Measurements from ENCODE around the gene PRSS56. TPM values are rescaled to one million over a fixed set of nuclear protein-coding genes. Genes with fewer than 3 reads are reported as not detected.

The PRSS56 gene
- total and polyA plus RNA-seq, 8 donors, result not detected

DNA sequence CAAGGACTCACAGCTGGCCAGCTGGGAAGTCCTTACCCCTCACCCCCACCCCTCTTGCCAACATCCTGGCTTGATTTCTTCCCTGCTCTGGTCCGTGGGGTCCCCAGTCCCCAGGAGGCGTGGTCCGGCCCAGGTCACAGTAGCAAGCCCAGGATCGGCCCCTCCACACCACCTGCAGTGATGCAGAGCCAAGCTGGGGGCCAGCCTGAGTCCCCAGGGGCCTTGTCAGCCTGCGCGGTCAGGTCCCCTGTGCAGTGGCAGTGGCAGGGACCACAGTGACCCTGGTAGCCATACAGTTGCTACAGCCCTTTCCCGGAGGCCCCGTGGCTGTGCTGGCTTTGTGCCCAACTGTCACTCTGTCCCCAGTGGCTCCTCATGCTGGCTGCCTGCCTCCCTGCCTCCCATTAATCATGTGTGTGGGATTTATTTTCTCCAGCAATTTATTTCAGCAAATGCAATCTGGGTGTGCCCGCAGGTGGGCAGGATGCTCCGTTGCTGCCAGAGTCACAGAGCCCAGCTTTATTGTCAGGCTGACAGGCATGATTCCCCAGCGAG is 8.8 kb upstream of the PRSS56 start:
- Histone ChIP-seq H3K27me3 (peaks cover 0 to 43% (median 0%) of the 10 kb centered on the region in 3 donors), H3K9me3 (no peaks in the 10 kb centered on the region), H3K27ac (no peak overlapping the region), H3K4me3 (no peak overlapping the region), H3K36me3 (no peaks in the 10 kb centered on the region), H3K4me1 (no peaks in the 10 kb centered on the region)
- intact Hi-C loops (cut with DNase I; ENCODE audit: low total_unique reads), result no loop called here
- TF ChIP-seq POLR2A (IDR thresholded peaks at IDR 0.05) (no peak), POLR2AphosphoS5 (IDR thresholded peaks at IDR 0.05) (no peak), EP300 (IDR thresholded peaks at IDR 0.05) (no peak)
- TF ChIP-seq, protein P1, sequence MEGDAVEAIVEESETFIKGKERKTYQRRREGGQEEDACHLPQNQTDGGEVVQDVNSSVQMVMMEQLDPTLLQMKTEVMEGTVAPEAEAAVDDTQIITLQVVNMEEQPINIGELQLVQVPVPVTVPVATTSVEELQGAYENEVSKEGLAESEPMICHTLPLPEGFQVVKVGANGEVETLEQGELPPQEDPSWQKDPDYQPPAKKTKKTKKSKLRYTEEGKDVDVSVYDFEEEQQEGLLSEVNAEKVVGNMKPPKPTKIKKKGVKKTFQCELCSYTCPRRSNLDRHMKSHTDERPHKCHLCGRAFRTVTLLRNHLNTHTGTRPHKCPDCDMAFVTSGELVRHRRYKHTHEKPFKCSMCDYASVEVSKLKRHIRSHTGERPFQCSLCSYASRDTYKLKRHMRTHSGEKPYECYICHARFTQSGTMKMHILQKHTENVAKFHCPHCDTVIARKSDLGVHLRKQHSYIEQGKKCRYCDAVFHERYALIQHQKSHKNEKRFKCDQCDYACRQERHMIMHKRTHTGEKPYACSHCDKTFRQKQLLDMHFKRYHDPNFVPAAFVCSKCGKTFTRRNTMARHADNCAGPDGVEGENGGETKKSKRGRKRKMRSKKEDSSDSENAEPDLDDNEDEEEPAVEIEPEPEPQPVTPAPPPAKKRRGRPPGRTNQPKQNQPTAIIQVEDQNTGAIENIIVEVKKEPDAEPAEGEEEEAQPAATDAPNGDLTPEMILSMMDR (IDR thresholded peaks at IDR 0.05), result no peak
- no peak for DNase-seq
- WGBS, 5 donors, result 33 to 63% (median 54%) methylated on average over 3 to 11 of the region's 11 CpGs

DNA sequence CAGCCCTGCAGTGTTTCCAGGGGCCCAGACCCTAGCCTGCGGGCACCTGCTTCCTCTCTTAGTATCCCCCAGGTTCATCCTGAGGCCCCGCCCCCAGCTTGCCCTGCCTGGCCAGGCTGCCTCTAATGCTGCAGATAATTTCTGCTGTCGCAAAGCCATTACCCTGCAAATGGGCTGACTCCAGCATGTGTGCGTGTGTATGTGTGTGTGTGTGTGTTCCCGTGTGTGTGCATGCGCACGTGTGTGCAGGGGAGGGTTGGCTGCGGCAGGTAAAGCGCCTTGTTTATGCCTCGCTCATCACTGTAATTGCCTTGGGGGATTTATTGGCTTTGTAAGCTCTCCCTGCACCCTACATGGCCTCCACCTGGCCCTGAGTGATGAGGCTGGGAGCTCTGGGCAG is 7.6 kb upstream of the PRSS56 start:
- H3K9me3 ChIP-seq, result no peaks in the 10 kb centered on the region
- no peak overlapping the region for H3K27ac ChIP-seq
- peaks cover 0 to 39% (median 0%) of the 10 kb centered on the region in 3 donors for H3K27me3 ChIP-seq
- no peak overlapping the region for H3K4me3 ChIP-seq
- WGBS, 5 donors, result 65 to 95% (median 78%) methylated on average over 4 to 10 of the region's 10 CpGs
- intact Hi-C loops (cut with DNase I; ENCODE audit: low total_unique reads), result no loop called here
- no peak for TF ChIP-seq POLR2AphosphoS5 (IDR thresholded peaks at IDR 0.05)
- no peak for TF ChIP-seq POLR2A (IDR thresholded peaks at IDR 0.05)
- TF ChIP-seq EP300 (IDR thresholded peaks at IDR 0.05), result no peak
- TF ChIP-seq, protein P1 (IDR thresholded peaks at IDR 0.05), result no peak
- H3K36me3 ChIP-seq, result no peaks in the 10 kb centered on the region
- H3K4me1 ChIP-seq, result no peaks in the 10 kb centered on the region
- DNase-seq, result peak in 1 of 2 donors; percentile 74

DNA sequence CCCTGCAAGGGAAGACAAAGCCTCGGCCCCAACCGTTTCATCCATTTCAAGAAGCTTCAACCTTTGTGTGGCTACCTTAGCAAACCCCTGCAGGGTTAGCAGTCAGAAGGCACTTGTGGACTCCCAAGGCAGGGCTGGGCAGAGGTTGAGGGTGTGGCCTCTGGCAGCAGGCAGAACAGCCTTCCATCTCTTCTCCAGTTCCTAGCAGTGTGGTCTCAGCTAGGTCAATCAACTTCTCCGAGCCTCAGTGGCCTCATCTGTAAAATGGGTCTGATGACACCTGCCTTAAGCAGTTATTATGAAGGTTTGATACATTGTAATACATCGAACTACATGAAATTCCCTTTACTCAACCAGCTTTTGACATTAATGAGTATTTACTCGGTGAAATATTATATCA is 6.8 kb upstream of the PRSS56 start:
- H3K36me3 ChIP-seq, result no peaks in the 10 kb centered on the region
- no peaks in the 10 kb centered on the region for H3K4me1 ChIP-seq
- no peak for DNase-seq
- H3K9me3 ChIP-seq, result no peaks in the 10 kb centered on the region
- intact Hi-C loops (cut with DNase I; ENCODE audit: low total_unique reads), result no loop called here
- no peak overlapping the region for H3K4me3 ChIP-seq
- 69 to 79% (median 72%) methylated on average over 5 of the region's 5 CpGs for WGBS, 5 donors
- TF ChIP-seq, protein P1 (IDR thresholded peaks at IDR 0.05), result no peak
- H3K27me3 ChIP-seq, result peaks cover 0 to 39% (median 0%) of the 10 kb centered on the region in 3 donors
- no peak overlapping the region for H3K27ac ChIP-seq

DNA sequence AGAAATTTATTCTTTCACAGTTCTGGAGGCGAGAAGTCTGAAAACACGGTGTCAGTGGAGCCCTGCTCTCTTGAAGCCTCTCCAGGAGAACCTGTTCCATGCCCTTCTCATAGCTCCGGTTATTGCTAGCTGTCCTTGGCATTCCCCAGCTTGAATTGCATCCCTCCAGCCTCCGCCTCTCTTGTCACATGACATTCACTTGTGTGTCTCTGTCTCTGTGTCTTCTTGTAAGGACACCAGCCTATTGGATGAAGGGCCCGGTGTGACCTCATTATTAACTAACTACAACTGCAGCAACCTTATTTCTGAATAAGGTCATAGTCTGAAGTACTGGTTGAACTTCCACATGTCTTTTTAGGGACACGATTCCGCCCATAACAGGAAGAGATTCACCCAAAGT is 4.5 kb upstream of the PRSS56 start:
- WGBS, 5 donors, result 89 to 94% (median 91%) methylated on average over 7 of the region's 7 CpGs
- Histone ChIP-seq H3K4me1 (no peaks in the 10 kb centered on the region), H3K27me3 (peaks cover 0 to 59% (median 10%) of the 10 kb centered on the region in 3 donors), H3K4me3 (no peak overlapping the region), H3K36me3 (no peaks in the 10 kb centered on the region), H3K27ac (no peak overlapping the region), H3K9me3 (no peaks in the 10 kb centered on the region)
- DNase-seq, result no peak
- TF ChIP-seq POLR2A (IDR thresholded peaks at IDR 0.05) (no peak), POLR2AphosphoS5 (IDR thresholded peaks at IDR 0.05) (no peak), EP300 (IDR thresholded peaks at IDR 0.05) (no peak)
- intact Hi-C loops (cut with DNase I; ENCODE audit: low total_unique reads), result no loop called here

DNA sequence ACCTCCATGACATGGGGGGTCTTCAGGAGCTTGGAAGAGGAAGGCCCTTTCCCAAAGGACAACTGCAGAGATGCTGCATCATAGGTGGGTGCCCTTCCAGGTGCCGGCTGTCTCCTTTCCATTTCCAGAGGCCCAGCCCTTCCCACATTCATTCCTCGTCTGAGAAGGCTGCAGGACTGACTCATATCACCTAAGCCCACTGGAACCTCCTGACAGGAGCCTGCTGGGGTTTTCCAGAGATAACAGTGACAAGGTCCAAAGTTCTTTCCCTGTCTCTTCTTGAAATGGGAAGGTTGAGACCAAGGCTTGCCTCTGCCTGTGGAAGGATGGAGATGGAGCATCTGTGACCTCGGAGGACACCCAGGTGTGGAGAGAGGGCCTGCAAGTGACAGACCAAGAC is 3.6 kb upstream of the PRSS56 start:
- Histone ChIP-seq H3K4me3 (no peak overlapping the region), H3K4me1 (peaks cover 0 to under 1% (median under 1%) of the 10 kb centered on the region in 4 donors), H3K9me3 (no peaks in the 10 kb centered on the region), H3K27me3 (peaks cover 0 to 62% (median 18%) of the 10 kb centered on the region in 3 donors), H3K36me3 (no peaks in the 10 kb centered on the region), H3K27ac (no peak overlapping the region)
- DNase-seq, result no peak
- intact Hi-C loops (cut with DNase I; ENCODE audit: low total_unique reads), result no loop called here
- TF ChIP-seq EP300 (IDR thresholded peaks at IDR 0.05) (no peak), POLR2AphosphoS5 (IDR thresholded peaks at IDR 0.05) (no peak), POLR2A (IDR thresholded peaks at IDR 0.05) (no peak)
- TF ChIP-seq, protein P1 (IDR thresholded peaks at IDR 0.05), result no peak
- WGBS, 5 donors, result 73 to 82% (median 75%) methylated on average over 3 of the region's 3 CpGs
